Erythroblast (primary cell): ENCODE results near the gene HPCAL4.

Experiments used
- GATA1 ChIP-seq: IDR thresholded peaks from 2 replicates; pipeline ENCODE4 v1.6.1; 2011; ENCODE audit warnings: low read depth, mild to moderate bottlenecking, control low read depth, low read length, moderate library complexity
- POLR2A ChIP-seq: IDR thresholded peaks from 2 replicates; pipeline ENCODE4 v1.6.1; 2011; ENCODE audit warnings: mild to moderate bottlenecking, low read length

DNA sequence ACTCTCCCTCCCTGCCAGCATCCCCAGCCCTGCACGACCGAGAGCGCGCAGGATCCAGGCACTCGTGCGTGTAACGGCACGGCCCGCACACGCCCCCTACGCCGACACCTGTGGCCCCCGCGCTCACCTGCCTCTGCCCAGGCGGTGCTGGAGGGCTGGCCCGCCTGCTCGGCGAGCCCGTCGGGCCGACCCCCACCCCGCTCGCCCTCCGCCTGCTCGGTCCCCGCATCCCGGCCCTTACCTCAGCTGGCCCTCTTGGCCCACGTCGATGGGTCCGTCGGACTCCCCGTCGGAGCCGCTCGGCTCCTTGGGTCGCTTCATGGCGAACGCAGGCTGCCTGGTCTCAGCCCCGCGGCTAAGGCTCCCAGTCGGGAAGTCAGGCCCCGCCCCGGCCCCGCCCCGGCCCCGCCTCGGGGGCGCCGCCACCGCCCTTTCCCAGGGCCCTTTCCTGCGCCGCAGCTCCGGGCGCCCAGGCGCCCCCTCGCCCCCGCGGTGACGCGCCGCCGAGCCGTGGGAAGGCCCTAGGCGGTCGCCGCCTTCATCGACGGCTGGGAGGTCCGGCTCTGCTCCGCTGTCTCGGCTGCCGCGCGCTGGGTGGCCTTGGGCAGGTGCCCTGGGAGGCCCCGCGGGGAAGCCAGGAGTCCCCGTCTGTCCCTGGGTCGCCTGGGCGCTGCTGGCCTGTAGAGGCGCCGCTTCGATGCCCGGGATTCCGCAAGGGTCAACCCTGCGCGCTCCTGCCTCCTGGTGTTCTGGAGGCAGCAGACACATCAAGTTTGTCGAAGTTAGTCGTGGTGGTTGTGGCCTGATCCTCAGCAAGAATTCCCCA lies 51.7 kb downstream of the HPCAL4 start, which contains the start of gene HEYL:
- TF ChIP-seq POLR2A (no peak), GATA1 (no peak)
